AG09309 (cell line): ENCODE data around the gene CENPP.

Experiments used
- DNase-seq: peaks from one replicate; pipeline ENCODE4 v3.0.0-alpha.2; 2010; ENCODE audit warnings: low read depth
- H3K4me3 ChIP-seq: 2 replicates; pipeline ENCODE4 v1.5.1; 2011; ENCODE audit warnings: mild to moderate bottlenecking, low read depth, low read length, moderate library complexity; ENCODE audit not compliant: control insufficient read depth
- CTCF ChIP-seq: IDR thresholded peaks from 2 replicates; pipeline ENCODE4 v1.5.1; 2011; ENCODE audit warnings: mild to moderate bottlenecking, low read depth, low read length, inconsistent platforms; ENCODE audit not compliant: insufficient read depth, control insufficient read depth; ENCODE audit errors: missing control alignments

Gene CENPP

GRCh38 chr9:92425474-92425873 is 99.7 kb downstream of the CENPP start:
- DNase-seq = peak; percentile 32
- TF ChIP-seq CTCF = no peak
- H3K4me3 ChIP-seq = no peak overlapping the region

GRCh38 chr9:92426501-92427145 is 100.9 kb downstream of the CENPP start:
- no peak overlapping the region for H3K4me3 ChIP-seq
- DNase-seq = no peak
- no peak for TF ChIP-seq CTCF

- no peak for TF ChIP-seq CTCF
- H3K4me3 ChIP-seq = no peak overlapping the region
Measured at GRCh38 chr9:92429836-92430235, 104.1 kb downstream of the CENPP start.

GRCh38 chr9:92432350-92432749 is 106.6 kb downstream of the CENPP start:
- no peak for DNase-seq
- no peak overlapping the region for H3K4me3 ChIP-seq
- no peak for TF ChIP-seq CTCF

More at GRCh38 chr9:92429836-92430235, 104.1 kb downstream of the CENPP start:
- DNase-seq = no peak

- no peak for TF ChIP-seq CTCF
Measured at GRCh38 chr9:92432972-92433548, 107.3 kb downstream of the CENPP start.

GRCh38 chr9:92435263-92435662 is 109.5 kb downstream of the CENPP start:
- DNase-seq = no peak
- TF ChIP-seq CTCF = no peak
- H3K4me3 ChIP-seq = no peak overlapping the region

More at GRCh38 chr9:92432972-92433548, 107.3 kb downstream of the CENPP start:
- no peak for DNase-seq
- H3K4me3 ChIP-seq = no peak overlapping the region

- no peak for TF ChIP-seq CTCF
- no peak for DNase-seq
- H3K4me3 ChIP-seq = no peak overlapping the region
Measured at GRCh38 chr9:92438900-92439526, 113.3 kb downstream of the CENPP start.
